K562 (cell line): ENCODE results near the gene ZNF236.

Experiments
- BRD4 ChIP-seq: fragments of 200-600 bp; sonication (generic); IDR thresholded peaks from 2 replicates; pipeline ENCODE4 v1.6.1; 2017; ENCODE audit warnings: inconsistent platforms
- CTCF ChIP-seq, 3 experiments: IDR thresholded peaks in 2 of 3; conservative IDR thresholded peaks in 1 of 3; 2 replicates each; pipeline ENCODE4 v1.5.1; 2011 to 2012; ENCODE audit warnings: low read length in 3 of 3, mild to moderate bottlenecking in 3 of 3, control low read depth in 2 of 3, improper control_type of control experiment in 1 of 3, inconsistent platforms in 1 of 3, low read depth in 1 of 3, mixed read lengths in 1 of 3, moderate library complexity in 1 of 3; ENCODE audit not compliant: insufficient read depth in 2 of 3
- FOS ChIP-seq: IDR thresholded peaks from 3 replicates; pipeline ENCODE4 v1.6.1; 2011; ENCODE audit not compliant: insufficient read length; ENCODE audit errors: extremely low read depth
- HLTF ChIP-seq: fragments of 450-650 bp; IDR thresholded peaks from 2 replicates; pipeline ENCODE4 v1.6.1; 2016
- HNRNPLL ChIP-seq: fragments of 200-400 bp; formaldehyde crosslinking; IDR thresholded peaks from 2 replicates; pipeline ENCODE4 v1.6.1; 2017; ENCODE audit warnings: low read length, low read depth, mild to moderate bottlenecking; ENCODE audit not compliant: poor library complexity, severe bottlenecking
- MXI1 ChIP-seq: IDR thresholded peaks from 2 replicates; pipeline ENCODE4 v1.6.1; 2011; ENCODE audit warnings: low read depth, mild to moderate bottlenecking, improper control_type of control experiment, low read length
- PML ChIP-seq: IDR thresholded peaks from 2 replicates; pipeline ENCODE4 v1.6.1; 2012; ENCODE audit warnings: low read length, inconsistent platforms
- SNRNP70 ChIP-seq: fragments of 200-400 bp; formaldehyde crosslinking; optimal IDR thresholded peaks from 2 replicates; pipeline ENCODE3; 2017; ENCODE audit warnings: low read depth, low read length
- ZNF253 ChIP-seq: fragments of 250-450 bp; sonication (Bioruptor Pico); conservative IDR thresholded peaks from 2 replicates; pipeline ENCODE4 v1.6.1; 2021; ENCODE audit warnings: mild to moderate bottlenecking
- ZNF274 ChIP-seq: IDR thresholded peaks from 2 replicates; pipeline ENCODE4 v1.6.1; 2011; ENCODE audit warnings: low read depth, mild to moderate bottlenecking, low read length, moderate library complexity, borderline replicate concordance
- ZNF311 ChIP-seq: fragments of 250-450 bp; sonication (Bioruptor Pico); IDR thresholded peaks from 2 replicates; pipeline ENCODE4 v1.4.0; 2020; ENCODE audit warnings: mild to moderate bottlenecking, moderate library complexity

GRCh38 chr18:76885001-76885400, 62.6 kb downstream of the ZNF236 start:
- no peak for TF ChIP-seq PML
- TF ChIP-seq HLTF = no peak
- no peak for TF ChIP-seq FOS
- no peak for TF ChIP-seq CTCF (IDR thresholded peaks at IDR 0.05 in 2 of 3, conservative IDR thresholded peaks at IDR 0.05 in 1 of 3; ENCODE audit: insufficient read depth in 2 of 3, low read depth in 1 of 3, low read length in 3 of 3)
- TF ChIP-seq ZNF311 (CRISPR knock-in tag) = no peak
- no peak for TF ChIP-seq HNRNPLL
- TF ChIP-seq SNRNP70 = no peak
- TF ChIP-seq ZNF274 = no peak
- no peak for TF ChIP-seq MXI1
- TF ChIP-seq ZNF253 = no peak
- TF ChIP-seq BRD4 = no peak
